Measurements from ENCODE around the gene SBK3. TPM values are rescaled to one million over a fixed set of nuclear protein-coding genes. Genes with fewer than 3 reads are reported as not detected.
"Not testable (repeated sequence)": the region's sequence is repeated elsewhere in the genome, so short reads cannot be mapped to it uniquely, and the experiment has no call there.

The SBK3 gene
- 0.31 TPM for total RNA-seq

DNA sequence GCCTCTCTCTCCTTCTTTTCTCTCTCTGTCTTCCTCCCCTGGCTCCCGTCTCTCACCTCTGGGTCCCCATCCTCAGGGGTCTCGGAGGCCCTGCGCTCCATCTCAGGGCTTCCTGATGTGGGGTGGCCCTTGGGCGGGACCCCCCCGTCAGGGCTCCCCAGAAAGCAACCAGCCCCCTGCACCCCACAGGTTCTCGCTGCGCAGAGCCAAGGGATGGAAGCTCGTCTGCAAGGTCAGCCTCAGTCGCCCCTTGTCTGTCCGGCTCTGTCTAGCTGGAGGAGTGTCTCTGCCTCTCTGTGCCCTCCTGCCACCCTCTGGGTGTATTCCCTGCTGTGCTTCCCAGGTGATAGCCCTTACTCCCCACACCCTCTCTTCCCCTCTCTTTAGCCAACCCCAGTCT, at the start of gene SBK3:
Gene SBK3 (minus strand): TSS at position 101 of the 400 bp plus-strand sequence. CDS start 0 bp downstream, at position 101.
- no peak for DNase-seq

- DNase-seq: no peak
Observed at GRCh38 chr19:55593096-55593772, 47.9 kb upstream of the SBK3 start.

GRCh38 chr19:55592391-55593090, 47.2 kb upstream of the SBK3 start:
- DNase-seq: no peak

GRCh38 chr19:55591555-55591954, 46.2 kb upstream of the SBK3 start:
- DNase-seq: no peak

DNA sequence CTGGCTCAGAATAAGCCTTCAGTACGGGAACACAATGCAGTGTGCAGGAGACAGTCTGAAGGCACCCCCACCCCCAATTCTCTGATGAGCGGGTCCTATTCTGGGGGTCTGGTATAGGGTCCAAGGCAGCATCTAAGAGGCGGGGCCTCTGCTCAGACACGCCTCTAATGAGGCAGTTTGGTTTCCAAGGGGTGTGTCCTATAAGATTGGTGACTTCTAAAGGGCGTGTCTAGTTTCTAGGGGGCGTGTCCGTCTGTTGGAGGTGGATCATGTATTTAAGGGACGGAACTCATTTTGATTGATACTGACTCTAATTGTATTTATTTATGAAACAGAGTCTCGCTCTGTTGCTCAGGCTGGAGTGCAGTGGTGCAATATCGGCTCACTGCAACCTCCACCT, 45.3 kb upstream of the SBK3 start:
- no peak for DNase-seq

GRCh38 chr19:55590109-55590508, 44.8 kb upstream of the SBK3 start:
- DNase-seq: no peak

- DNase-seq: no peak
Observed at GRCh38 chr19:55588738-55589137, 43.4 kb upstream of the SBK3 start.

DNA sequence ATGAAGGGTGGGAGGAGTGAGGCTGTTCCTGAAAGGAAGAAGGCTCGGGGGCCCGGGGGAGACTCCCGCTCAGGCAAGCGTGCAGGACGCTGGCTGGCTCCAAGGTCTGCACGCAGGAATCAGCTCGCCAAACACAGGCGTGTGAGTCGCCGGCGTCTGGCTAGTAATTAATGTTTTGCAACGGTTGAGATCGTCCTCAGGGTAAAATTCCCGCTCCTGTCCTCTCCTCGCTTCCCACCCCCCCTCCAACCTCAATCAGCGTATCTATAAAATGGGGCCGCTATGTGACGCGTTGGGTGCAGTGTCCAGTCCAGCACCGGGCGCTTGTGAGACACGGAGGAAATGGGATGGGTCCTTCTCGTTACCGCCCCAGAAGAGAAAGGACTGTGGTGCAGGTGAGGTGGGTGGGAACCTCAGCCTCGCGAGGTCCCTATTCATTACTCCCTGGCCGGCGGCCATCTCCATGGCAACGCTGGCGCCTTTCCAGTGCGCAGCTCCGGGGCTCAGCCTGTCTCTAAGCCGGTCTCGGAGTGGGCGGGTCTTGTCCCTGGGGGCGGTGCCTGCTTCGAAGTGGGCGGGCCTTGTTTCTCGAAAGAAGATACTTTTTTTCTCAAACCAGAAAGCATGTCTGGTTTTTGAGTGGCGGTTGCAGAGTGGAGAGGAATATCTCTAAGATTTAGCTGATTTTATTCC, 41.8 kb upstream of the SBK3 start:
- peak; percentile 84 for DNase-seq

DNA sequence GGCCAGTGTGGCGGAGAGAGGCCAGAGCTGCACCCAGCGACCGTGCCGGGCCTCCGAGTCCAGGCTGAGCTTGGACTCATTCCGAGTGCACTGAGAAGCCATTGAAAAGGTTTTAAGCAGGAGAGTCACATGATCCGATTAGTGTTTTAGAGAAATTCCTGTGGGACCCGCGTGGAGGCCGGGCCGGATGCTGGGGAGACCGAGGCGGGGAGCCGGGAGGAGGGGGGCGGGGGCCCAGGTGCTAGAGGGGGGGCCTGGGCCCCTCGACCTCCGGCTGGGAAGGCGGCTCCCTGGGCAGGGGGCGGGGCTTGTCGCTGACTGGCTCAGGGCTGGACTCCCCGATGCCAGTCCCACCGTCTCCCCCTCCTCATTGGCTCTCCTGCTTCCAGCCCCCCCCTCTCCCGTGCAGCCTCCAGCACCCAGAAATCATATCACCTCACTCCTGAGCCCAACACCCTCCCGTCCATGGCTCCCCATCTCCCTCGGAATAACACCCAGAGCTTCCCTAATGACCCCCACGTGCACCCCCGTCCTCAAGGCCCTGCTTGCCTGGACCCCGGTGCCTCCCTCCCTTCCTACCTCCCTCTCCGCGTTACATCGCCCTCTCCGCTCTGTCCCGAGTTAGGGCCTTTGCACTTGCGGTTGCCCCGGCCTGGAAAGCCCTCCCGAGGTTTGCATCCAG, 40.5 kb upstream of the SBK3 start:
- peak; percentile 41 for DNase-seq

DNA sequence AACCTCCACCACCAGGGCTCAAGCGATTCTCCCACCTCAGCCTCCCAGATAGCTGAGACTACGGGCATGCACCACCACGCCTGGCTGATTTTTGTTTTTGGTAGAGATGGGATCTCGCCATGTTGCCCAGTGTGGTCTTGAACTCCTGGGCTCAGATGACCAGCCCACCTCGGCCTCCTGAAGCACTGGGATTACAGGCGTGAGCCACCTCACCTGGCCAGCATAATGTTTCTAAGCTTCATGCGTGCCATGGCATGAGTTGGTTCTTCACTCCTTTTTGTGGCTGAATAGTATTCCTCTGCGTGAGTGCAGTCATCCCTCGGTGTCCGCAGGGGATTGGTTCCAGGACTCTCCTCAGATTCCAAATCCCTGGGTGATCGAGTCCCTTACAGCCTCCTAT, 39.5 kb upstream of the SBK3 start:
- DNase-seq: no peak

GRCh38 chr19:55583897-55584296, 38.6 kb upstream of the SBK3 start:
- not testable (repeated sequence) for DNase-seq

- DNase-seq: not testable (repeated sequence)
Observed at GRCh38 chr19:55582284-55582683, 36.9 kb upstream of the SBK3 start.

DNA sequence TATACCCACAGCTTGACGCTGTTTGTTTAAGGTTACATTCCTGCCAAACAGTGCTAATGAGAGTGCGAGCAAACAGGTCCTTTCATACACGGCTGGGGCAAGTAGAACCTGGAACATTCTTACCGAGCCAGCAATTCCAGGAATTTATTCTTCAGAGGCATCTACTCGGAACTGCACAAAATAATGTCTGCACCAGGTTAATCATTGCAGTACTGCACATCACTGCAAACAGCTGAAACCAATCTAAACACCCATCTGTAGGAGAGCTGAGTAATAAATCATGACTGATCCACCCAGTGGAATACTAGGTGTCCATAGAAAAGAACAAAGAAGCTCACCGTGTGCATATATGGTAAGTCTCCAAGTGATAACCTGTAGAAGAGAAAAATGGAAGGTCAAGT, 36.5 kb upstream of the SBK3 start:
- no peak for DNase-seq

DNA sequence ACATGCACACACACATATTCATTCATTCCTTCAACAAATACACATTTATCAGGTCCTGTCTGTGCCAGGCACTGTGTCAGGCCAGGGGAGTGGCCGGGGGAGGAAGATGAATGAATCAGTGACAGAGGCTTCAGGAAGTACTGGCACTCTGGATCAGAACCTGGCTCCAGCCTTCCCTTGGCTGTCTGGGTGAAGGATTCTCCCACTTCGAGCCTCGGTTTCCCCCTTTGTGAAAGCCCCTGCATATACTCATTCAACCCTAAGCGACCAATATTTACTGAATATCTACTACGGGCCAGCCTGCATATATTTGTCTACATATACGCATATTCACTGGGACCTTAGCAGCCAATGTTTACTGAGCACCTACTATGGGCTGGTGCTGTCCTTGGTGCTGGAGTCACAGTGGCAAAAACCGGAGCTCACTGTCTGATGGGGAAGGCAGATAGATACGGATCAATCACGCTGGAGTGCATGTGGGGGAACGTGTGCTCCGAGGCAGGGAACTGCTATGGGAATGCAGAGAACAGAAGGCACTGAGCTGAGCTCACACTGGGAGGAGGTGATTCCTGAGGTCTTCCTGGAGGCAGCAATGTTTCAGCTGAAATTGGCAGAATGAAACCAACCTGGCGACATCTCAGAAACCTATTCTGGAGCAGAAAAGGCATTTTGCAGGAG, 35.9 kb upstream of the SBK3 start:
- DNase-seq: no peak

DNA sequence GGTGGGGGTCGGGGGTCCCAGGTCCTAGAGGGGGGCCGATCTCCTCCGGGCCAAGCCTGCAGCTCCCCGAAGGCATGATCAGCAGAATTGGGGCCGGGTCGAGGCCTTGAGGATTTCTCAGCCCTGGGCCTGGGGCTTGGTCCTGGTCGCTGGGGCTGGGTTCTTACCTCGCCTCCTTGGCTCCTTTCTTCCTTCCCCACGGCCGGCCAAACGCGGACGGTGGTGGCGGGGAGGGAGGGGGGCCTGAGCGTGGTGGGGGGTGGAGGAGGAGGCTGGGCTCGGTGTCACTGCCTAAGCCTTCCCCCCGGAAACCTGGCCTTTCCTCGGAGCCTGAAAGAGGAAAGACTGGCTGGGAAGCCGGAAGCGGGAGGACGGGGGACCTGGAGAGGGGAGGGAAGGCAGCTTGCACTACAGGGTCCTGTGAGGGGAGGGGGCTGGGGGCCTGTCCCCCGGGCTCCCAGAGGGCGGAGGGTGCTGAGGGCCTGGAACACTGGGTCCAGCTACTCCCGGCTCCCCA, 35.3 kb upstream of the SBK3 start, which contains the start of gene ZNF579:
Gene ZNF579 (minus strand): TSS at position 221 of the 517 bp plus-strand sequence. CDS start 1,209 bp downstream, outside the sequence.
- peak; percentile 90 for DNase-seq

GRCh38 chr19:55579766-55580621, 34.7 kb upstream of the SBK3 start:
- DNase-seq: no peak

DNA sequence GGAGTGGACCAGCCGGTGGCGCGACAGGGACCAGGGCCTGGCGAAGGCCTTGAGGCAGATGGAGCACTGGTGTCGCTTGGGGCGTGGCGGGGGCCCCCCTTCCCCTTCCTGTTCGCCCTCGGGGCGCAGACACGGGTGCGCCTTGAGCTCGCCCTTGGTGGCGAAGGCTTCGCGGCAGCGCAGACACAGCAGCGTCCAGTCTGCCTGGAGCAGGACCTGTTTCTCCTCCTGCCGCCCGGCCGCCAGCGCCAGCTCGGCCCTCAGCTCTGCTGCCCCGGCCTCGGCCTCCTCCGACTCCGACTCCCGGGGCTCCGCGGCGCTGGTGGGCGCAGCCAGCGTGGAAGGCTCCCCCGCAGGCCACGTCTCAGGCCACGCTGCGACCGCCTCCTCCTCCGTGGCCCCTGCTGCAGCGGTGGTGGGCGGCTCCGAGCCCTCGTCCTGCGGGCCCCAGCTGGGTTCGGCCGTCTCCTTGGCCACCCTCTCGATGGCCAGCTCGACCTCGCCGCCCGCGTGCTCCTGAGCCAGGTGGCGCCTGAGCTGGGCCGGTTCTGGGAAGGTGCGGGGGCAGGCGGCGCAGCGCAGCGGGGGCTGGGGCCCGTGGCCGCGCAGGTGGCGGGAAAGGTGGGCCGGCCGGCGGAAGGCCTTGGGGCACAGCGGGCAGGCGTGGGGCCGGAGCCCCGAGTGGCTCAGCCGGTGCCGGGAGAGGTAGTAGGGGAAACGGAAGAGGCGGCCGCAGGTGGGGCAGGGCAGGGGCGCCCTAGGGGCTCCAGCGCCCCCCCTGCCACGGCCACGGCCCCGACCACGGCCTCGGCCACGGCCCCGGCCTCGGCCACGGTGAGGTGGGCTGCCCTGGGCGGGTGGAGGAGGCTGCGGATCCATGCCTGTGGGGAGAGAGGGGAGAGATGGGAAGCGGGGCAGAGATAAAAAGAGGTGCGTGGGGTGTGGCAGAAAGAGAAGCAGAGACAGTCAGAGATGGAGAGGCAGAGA, 33.7 kb upstream of the SBK3 start:
- DNase-seq: no peak

GRCh38 chr19:55578031-55578760, 32.9 kb upstream of the SBK3 start:
- no peak for DNase-seq

- no peak for DNase-seq
Observed at GRCh38 chr19:55576746-55577145, 31.4 kb upstream of the SBK3 start.

All from occipital lobe (tissue), 2 donors.